Right renal pelvis (tissue), 4 donors: ENCODE measurements around the gene CCDC192. TPM values are rescaled to one million over a fixed set of nuclear protein-coding genes. Genes with fewer than 3 reads are reported as not detected.

Source experiments
- DNase-seq, 4 donors: peaks; one replicate each; pipeline ENCODE4 v3.0.0-alpha.2; 2013; ENCODE audit warnings: low read depth in 4 of 4, low spot score in 3 of 4, missing footprints in 1 of 4
- polyA plus RNA-seq, 4 donors: library from polyadenylated mRNA; unstranded; fragments of 120-200 nt; gene quantifications; one replicate each; pipeline ENCODE4 v1.2.1, GENCODE V29; 2013; ENCODE audit not compliant: insufficient read length in 4 of 4

The CCDC192 gene
- polyA plus RNA-seq, 4 donors = 0.79 to 1.2 (median 1.0) TPM

- DNase-seq = no peak
These were observed 239.3 kb downstream of the CCDC192 start for GRCh38 chr5:127942246-127943060.

- no peak for DNase-seq
These were observed 239.8 kb downstream of the CCDC192 start for GRCh38 chr5:127943061-127943371.

- no peak for DNase-seq
These were observed 240.9 kb downstream of the CCDC192 start for GRCh38 chr5:127944125-127944524.

GRCh38 chr5:127947941-127948340, 244.8 kb downstream of the CCDC192 start:
- DNase-seq = no peak

GRCh38 chr5:127950707-127951391, 247.7 kb downstream of the CCDC192 start:
- no peak for DNase-seq

GRCh38 chr5:127951791-127952190, 248.6 kb downstream of the CCDC192 start:
- DNase-seq = no peak

- no peak for DNase-seq
These were observed 254.0 kb downstream of the CCDC192 start for GRCh38 chr5:127957183-127957582.

- no peak for DNase-seq
These were observed 254.6 kb downstream of the CCDC192 start for GRCh38 chr5:127957701-127958239.

- DNase-seq = no peak
These were observed 255.3 kb downstream of the CCDC192 start for GRCh38 chr5:127958421-127959011.

GRCh38 chr5:127959152-127959764, 256.1 kb downstream of the CCDC192 start:
- DNase-seq = peak in 2 of 4 donors; percentile 21 to 24

- no peak for DNase-seq
These were observed 257.1 kb downstream of the CCDC192 start for GRCh38 chr5:127960270-127960691.

- no peak for DNase-seq
These were observed 258.0 kb downstream of the CCDC192 start for GRCh38 chr5:127961006-127961762.

GRCh38 chr5:127961763-127962145, 258.6 kb downstream of the CCDC192 start:
- DNase-seq = no peak

- no peak for DNase-seq
These were observed 259.3 kb downstream of the CCDC192 start for GRCh38 chr5:127962491-127962890.

- DNase-seq = no peak
These were observed 260.0 kb downstream of the CCDC192 start for GRCh38 chr5:127963233-127963632.

GRCh38 chr5:127963931-127964330, 260.7 kb downstream of the CCDC192 start:
- DNase-seq = no peak

GRCh38 chr5:127967323-127967982, 264.3 kb downstream of the CCDC192 start:
- DNase-seq = no peak

- DNase-seq = no peak
These were observed 264.9 kb downstream of the CCDC192 start for GRCh38 chr5:127967983-127968592.

GRCh38 chr5:127969002-127969401, 265.8 kb downstream of the CCDC192 start:
- no peak for DNase-seq
